Lower leg skin (tissue), 4 donors: Measurements from ENCODE around the gene KHDRBS2. TPM values are rescaled to one million over a fixed set of nuclear protein-coding genes. Genes with fewer than 3 reads are reported as not detected.

Experiments
- DNase-seq, 2 donors: peaks; one replicate each; pipeline ENCODE4 v3.0.0-alpha.2; 2019; ENCODE audit warnings: low spot score in 2 of 2
- H3K4me3 ChIP-seq: fragments of 200-600 bp; sonication (generic); 2 replicates; pipeline ENCODE4 v1.5.1; 2017; ENCODE audit warnings: mild to moderate bottlenecking, low read depth; ENCODE audit not compliant: poor library complexity, severe bottlenecking
- POLR2A ChIP-seq, 2 donors: fragments of 450-650 bp; IDR thresholded peaks; one replicate each; pipeline ENCODE4 v1.6.1; 2016 to 2017; ENCODE audit warnings: antibody characterized with exemption in 2 of 2, mild to moderate bottlenecking in 1 of 2, moderate library complexity in 1 of 2
- WGBS, 2 donors: methylation state at CpG; one replicate each; pipeline ENCODE4 v1.1.5; 2018; 5-methylcytosine and 5-hydroxymethylcytosine counted together
- intact Hi-C: fragments of 100-400 bp; cut with DNase I; formaldehyde crosslinking; loops from one replicate; pipeline ENCODE4 v1.15.0; 2023; ENCODE audit warnings: low total_unique reads
- total RNA-seq, 4 donors: library from RNA; depleted of rRNA; stranded (reverse); fragments of >200 nt; gene quantifications; one replicate each; pipeline ENCODE4 v1.1.0, GENCODE V29; 2016
- TF ChIP-seq, protein P1 (sequence below), 3 donors: fragments of 450-650 bp; IDR thresholded peaks; one replicate each; pipeline ENCODE4 v1.5.1; 2016; ENCODE audit warnings: antibody characterized with exemption in 3 of 3, mild to moderate bottlenecking in 3 of 3, moderate library complexity in 2 of 3

The KHDRBS2 gene
- total RNA-seq, 4 donors from 2014 or later = 0.19 TPM; not detected in 3

DNA sequence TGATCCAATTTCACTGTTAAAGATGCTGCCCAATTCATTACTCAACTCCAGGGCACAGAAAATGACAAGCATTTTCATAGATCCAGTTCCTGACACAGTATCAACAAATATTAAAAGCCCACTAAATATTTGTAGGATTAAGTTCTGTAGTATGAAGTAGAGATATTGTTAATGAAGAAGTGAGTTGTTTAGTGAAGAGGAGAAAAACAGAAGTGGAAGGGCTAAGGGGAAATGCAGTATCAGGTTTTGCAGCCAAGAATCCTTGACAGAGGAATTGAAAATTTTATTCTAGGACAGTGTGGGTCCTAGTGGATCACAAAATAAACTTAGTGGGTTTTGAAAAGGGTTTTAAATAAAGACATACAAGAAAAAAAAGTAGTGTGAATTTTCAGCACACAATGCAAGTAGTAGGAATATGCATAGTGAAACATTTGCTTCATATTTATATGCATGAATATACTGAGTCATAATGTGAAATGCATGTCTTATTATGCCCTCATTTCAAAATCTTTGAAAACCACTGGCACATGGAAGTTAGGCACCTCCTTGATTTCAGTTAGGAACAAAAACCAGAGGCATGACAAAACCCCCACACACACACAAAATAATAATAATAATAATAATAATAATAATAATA lies 338.6 kb downstream of the KHDRBS2 start:
- TF ChIP-seq, protein P1, sequence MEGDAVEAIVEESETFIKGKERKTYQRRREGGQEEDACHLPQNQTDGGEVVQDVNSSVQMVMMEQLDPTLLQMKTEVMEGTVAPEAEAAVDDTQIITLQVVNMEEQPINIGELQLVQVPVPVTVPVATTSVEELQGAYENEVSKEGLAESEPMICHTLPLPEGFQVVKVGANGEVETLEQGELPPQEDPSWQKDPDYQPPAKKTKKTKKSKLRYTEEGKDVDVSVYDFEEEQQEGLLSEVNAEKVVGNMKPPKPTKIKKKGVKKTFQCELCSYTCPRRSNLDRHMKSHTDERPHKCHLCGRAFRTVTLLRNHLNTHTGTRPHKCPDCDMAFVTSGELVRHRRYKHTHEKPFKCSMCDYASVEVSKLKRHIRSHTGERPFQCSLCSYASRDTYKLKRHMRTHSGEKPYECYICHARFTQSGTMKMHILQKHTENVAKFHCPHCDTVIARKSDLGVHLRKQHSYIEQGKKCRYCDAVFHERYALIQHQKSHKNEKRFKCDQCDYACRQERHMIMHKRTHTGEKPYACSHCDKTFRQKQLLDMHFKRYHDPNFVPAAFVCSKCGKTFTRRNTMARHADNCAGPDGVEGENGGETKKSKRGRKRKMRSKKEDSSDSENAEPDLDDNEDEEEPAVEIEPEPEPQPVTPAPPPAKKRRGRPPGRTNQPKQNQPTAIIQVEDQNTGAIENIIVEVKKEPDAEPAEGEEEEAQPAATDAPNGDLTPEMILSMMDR (IDR thresholded peaks at IDR 0.05) = no peak
- no peak for TF ChIP-seq POLR2A (IDR thresholded peaks at IDR 0.05)
- intact Hi-C loops = no loop called here
- H3K4me3 ChIP-seq = no peak overlapping the region
- DNase-seq = no peak

DNA sequence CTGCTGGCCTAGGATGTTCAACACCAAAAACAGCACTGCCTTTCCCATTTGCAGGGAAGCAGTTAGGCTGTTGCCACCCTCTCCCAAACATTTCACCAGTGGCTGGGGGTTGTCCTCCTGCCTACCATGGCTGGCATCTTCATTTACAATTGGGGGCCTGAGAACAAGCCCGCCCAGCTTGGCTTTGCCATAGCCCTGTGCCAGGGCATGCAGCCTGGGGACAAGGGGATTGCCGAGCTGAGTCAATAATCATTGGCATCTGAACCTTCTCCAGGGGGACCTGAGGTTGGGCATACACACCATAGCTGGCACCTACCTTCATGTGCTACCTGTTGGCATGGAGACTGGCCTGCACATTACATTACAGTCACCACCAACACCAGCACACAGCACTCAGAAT lies 345.1 kb downstream of the KHDRBS2 start:
- DNase-seq = no peak
- TF ChIP-seq POLR2A (IDR thresholded peaks at IDR 0.05) = no peak
- 89 to 92% methylated on average over 2 of the region's 2 CpGs for WGBS, 2 donors
- H3K4me3 ChIP-seq = no peak overlapping the region
- intact Hi-C loops = no loop called here

DNA sequence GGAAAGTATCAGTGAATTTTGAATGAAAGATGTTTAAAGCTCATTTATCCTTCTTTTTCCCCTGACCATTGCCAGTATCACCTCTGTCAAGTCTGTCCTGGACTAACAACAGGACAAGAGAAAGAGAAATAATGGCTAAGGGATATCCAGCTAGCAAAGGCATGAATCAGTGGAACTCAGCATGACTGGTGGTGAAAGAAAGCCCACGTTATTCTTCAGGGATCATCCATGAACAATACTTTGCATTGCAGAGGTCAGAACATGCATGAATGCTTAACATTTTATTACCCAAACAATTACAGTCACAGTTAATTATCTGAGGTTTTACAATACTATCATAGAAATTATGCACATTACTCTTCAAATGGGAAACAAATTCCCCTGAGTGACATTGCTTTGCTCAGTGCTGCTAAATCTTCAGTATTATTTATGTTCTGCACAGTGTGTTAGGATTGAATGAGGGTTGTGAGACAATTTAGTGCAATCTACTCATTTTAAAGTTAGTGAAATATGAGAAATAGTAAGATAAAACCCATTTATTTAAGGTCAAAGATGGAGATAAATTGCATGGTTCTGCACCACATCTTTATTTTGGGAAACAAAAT lies 350.7 kb downstream of the KHDRBS2 start:
- intact Hi-C loops = no loop called here
- 53 to 67% methylated on average over 1 of the region's 1 CpG for WGBS, 2 donors
- TF ChIP-seq, protein P1 (IDR thresholded peaks at IDR 0.05) = no peak
- no peak for TF ChIP-seq POLR2A (IDR thresholded peaks at IDR 0.05)
- no peak overlapping the region for H3K4me3 ChIP-seq
- no peak for DNase-seq

- TF ChIP-seq POLR2A (IDR thresholded peaks at IDR 0.05) = no peak
- TF ChIP-seq, protein P1 (IDR thresholded peaks at IDR 0.05) = no peak
- WGBS, 2 donors = 44 to 53% methylated on average over 2 of the region's 2 CpGs
- no peak overlapping the region for H3K4me3 ChIP-seq
- no peak for DNase-seq
- intact Hi-C loops = no loop called here
Measured at GRCh38 chr6:61909486-61909885, 376.5 kb downstream of the KHDRBS2 start.

GRCh38 chr6:61901748-61902147 lies 384.3 kb downstream of the KHDRBS2 start:
- intact Hi-C loops = no loop called here
- DNase-seq = no peak
- WGBS, 2 donors = 93 to 95% methylated on average over 6 of the region's 6 CpGs

GRCh38 chr6:61894536-61894935 lies 391.5 kb downstream of the KHDRBS2 start:
- no peak overlapping the region for H3K4me3 ChIP-seq
- WGBS, 2 donors = 68 to 71% methylated on average over 9 of the region's 9 CpGs
- TF ChIP-seq POLR2A (IDR thresholded peaks at IDR 0.05) = no peak
- TF ChIP-seq, protein P1 (IDR thresholded peaks at IDR 0.05) = no peak
- DNase-seq = no peak
- intact Hi-C loops = no loop called here

More at GRCh38 chr6:61901748-61902147, 384.3 kb downstream of the KHDRBS2 start:
- no peak for TF ChIP-seq POLR2A (IDR thresholded peaks at IDR 0.05)
- TF ChIP-seq, protein P1 (IDR thresholded peaks at IDR 0.05) = no peak
- no peak overlapping the region for H3K4me3 ChIP-seq
